HL-60/S4 (cell line): ENCODE measurements around the gene SLC7A10.
"Not testable (repeated sequence)": the region's sequence is repeated elsewhere in the genome, so short reads cannot be mapped to it uniquely, and the experiment has no call there.

ENCODE experiments used
- in situ Hi-C: fragments of 300-500 bp; cut with MboI; formaldehyde crosslinking; loops from 2 replicates; pipeline ENCODE4 v1.14.3; 2022; ENCODE audit warnings: low sequenced_read_pairs

The SLC7A10 gene

DNA sequence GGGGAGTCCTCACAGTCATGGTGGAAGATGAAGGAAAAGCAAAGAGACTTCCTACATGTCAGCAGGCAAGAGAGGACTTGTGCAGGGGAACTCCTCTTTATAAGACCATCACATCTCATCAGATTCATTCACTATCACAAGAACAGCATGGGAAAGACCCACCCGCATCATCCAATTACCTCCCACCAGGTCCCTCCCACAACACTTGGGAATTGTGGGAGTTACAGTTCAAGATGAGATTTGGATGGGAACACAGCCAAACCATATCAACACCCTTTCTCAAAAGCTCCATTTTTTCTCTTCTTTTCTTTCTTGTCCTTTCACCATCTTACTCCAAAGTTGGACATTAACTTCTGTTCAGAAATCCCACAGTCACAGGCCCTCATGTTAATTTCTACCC, 36.2 kb downstream of the SLC7A10 start:
- in situ Hi-C loops = no loop called here

DNA sequence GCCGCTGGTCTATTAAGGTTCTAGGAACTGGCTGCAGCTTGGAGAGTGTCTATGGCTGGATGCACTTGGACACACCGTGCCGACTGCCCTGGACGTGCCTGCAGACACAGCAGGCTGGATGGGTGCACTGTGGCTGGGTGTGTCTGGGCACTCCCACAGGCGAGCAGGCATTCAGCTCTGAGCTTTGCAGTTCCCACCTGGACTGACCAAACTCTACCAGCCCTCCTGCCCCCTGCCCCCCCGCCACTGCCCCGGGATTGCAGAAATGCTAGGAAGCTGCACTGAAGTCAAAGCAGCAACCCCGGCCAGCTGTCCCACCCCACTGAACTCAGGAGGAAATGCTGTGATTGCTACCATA, 38.5 kb downstream of the SLC7A10 start:
- in situ Hi-C loops = no loop called here

DNA sequence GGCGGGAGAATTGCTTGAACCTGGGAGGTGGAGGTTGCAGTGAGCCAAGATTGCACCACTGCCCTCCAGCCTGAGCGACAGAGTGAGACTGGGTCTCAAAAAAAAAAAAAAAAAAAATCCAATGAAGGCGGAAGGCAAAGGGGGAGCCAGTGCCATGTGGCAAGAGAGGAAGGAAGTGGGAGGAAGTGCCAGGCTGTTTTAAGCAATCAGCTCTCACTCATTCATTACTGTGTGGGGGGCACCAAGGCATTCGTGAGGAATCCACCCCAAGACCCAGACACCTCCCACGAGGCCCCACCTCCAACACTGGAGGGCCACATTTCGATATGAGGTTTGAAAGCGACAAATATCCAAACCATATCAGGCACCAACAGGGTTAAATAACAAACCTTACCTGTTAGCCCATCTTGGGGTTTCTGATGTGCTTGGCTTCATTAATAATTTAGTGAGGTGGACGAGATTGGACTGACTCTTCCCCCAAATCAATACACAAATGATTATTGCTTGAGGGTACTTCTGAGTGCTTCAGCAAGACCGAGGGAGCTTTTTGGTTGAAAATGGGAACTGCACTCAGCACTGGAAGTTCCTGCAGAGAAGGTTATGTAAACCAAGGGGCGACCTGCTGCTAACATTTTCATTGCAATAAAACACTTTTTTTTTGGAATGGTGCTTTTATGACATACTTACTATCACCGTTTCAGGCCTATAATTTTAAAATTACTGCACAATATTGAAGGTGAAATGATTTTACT, 39.0 kb downstream of the SLC7A10 start:
- in situ Hi-C loops = no loop called here

DNA sequence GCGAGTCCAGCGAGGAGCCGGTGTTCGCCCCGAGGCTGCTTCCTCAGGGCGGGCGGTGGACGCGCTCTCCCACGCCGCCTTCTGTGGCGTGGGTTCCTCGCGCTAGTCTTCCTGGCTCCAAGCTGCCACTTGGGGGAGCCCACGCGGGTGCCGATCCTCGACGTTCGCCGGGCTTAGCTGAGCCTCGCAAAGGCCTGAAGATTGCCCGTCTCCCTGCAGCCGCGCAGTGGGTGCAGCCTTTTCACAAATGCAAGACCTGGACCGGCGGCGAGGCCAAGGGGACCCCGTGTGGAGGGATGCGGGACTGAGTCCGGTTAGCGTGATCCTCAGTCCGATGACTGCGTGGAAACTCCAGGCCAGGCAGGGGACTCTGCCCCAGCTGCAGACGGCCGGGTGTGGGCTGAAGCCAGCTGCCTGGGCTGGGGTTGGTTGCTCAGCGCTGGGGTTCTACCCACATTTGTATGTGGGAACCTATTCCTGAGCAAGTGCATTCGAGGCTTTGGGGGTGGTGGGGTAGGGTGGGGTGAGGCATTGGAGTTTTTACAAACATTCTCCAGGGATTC, 48.2 kb downstream of the SLC7A10 start:
- in situ Hi-C loops = loop anchor here (5.0 kb wide), 1 partner anchor 35 kb away; no protein-coding TSS in a partner anchor

DNA sequence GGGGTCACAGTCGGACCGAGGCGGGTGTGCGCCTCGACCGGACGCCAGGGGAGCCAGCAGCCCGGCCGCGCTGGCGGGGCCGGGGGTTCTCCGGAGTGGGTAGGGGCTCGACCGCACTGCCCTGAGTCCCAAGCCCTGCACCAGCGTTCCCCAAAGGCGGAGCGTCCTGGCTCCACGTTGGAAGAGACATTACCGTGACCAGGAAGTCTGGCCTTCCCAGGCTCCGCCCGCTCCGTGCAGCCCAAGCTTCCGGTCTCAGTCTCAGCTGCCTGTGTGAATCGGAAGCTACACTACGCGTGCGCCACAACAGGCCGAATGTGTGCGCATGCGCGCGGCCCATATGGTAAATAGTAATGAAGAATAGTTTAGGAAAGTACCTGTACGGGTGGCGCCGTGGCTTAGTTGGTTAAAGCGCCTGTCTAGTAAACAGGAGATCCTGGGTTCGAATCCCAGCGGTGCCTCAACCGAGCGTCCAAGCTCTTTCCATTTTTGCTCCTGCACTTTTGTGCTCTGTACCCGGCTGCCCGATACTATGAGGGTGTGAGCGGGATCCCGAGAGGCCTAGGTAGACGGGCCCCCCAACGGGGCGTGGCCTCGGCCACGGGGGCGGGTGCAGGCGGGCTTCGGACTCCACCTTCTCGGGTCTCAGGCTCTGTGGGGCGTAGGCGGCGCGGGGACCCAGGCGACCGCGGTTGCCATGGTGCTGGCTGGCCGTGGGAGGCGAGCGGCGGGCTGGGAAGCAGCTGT, 48.8 kb downstream of the SLC7A10 start:
- in situ Hi-C loops = loop anchor here (5.0 kb wide), 1 partner anchor 35 kb away; no protein-coding TSS in a partner anchor

DNA sequence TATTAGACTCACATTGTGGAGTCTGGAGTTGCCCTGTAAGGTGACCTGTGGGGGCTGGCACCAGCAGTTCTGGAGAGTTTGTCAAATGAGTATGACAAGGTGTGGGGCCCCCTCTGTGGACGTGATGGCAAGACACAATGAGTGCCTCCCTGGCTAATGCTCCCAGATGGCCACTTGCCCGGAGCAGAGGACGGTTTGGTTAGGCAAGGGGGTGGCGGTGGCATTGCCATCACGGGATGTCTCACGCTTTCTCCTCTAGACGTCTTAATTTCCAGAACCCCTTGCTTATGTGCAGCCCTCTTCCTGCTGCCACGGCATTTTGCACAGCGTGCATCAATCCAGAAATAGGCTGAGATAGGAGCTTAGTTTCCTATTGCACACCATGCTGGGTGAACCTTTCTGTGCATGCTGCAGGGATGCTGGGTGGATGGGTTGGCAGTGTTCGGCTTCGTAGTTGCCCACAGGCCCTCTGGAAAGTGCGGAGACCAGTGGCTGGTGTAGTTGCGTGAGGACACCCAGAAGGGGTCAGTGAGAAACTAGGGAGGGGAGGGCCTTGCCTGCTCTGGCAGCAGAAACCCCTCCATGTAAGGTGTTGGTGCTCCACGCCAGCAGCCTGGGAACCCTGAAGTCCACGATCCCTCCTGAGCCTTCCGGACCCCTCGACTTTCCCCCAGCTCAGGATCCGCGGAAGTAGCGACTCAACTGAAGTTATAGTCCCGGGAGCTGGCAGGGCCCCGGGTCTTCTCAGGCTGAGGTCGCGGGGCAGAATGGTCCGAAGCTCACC, 49.6 kb downstream of the SLC7A10 start:
- in situ Hi-C loops = loop anchor here (5.0 kb wide), 1 partner anchor 34 kb away; no protein-coding TSS in a partner anchor

DNA sequence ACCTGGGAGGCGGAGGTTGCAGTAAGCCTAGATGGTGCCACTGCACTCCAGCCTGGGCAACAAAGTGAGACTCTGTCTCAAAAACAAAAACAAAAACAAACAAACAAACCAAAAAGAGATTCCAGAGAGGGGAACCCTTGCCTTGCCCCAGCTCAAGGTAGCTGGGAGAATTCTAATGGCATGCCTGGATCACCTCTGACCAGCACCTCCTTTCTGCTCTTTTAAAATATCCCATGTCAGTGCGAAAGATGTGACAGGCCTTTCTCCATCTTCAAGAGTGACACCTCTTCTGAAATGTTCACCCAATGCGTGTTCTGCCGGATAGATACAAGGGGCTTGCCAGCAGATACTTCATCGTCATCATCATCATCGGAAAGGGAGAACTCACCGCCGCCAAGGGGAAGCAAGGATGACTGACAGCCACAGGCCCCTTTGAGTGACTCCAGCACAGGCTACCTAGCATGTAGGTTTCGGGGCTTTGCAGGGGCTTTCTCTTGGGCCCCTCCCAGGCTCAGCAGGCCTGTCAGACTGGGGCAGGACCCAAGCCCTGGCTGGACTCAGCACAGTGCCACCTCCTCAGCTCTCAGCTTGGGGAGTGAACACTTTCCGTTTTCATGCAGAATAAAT, 50.4 kb downstream of the SLC7A10 start:
- in situ Hi-C loops = loop anchor here (5.0 kb wide), 1 partner anchor 33 kb away; no protein-coding TSS in a partner anchor

DNA sequence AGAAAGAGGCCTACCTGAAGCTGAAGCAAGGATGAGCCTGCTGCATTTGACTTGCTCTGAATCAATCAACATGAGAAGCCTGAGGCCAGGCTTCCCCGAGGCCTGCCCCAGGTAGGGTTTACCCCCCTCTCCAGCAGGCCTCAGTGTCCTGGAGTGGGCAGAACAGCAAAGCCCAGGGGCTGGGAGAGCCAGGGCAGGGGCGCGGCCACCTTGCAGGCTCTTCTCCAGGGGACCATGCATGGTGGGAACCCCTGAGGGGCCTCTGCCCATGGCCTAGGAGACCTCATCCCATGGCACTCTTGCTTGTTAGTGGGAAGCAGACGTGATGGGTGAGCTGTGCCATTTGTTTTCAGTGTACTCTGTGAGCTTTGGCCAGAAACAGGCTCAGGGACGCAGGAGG, 51.5 kb downstream of the SLC7A10 start:
- in situ Hi-C loops = no loop called here

DNA sequence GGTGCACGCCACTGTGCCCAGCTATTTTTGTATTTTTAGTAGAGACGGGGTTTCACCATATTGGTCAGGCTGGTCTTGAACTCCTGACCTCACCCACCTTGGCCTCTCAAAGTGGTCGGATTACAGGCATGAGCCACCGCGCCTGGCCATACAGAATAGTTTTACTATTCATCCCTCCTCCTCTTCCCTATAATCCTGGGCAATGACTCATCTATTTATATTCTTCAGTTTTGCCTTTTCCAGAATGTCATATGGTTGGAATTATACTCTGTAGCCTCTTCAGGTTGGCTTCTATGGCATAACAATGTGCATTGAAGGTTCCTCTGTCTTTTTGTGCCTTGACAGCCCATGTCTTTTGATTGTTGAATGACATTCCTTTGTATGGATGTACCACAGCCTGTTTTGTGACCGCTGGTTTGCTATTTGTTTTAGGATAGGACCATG, 53.7 kb downstream of the SLC7A10 start:
- in situ Hi-C loops = no loop called here

DNA sequence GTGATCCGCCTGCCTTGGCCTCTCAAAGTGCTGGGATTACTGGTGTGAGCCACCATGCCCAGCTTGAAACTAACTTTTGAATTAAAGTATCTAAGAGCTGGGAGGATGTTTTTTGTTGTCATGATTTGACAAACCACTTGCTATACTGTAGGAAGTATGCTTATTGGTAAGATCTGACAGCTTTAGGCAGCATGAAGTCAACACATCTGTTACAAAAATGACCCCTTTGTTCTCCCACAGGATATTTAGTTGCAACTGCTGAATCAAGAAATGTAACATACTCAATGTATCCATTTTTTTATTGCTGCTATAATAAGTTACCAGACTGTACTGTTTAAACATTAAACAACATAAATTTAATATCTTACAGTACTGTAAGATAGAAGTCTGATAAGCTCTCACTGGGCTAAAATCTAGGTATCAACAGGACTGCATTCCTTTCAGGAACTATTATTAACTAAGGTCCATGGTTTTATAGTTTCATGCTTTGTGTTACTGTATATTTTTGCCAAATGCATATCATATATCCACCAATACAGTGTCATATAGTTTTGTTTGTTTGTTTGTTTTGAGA, 54.3 kb downstream of the SLC7A10 start:
- in situ Hi-C loops = no loop called here

DNA sequence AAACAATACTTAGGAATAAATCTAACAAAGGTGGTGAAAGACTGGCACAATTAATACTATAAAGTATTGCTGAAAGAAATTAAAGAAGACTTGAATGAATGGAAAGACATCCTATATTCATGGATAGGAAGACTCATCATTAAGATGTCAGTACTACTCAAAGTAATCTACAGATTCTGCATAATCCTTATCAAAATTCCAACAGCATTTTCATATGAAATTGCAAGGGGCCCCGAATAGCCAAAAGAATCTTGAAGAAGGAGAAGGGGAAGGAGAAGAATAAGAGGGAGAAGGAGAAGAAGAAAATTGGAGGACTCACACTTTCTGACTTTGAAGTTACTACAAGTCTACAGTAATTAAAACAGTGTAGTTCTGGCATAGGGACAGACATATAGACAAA, 57.1 kb downstream of the SLC7A10 start:
- in situ Hi-C loops = no loop called here

DNA sequence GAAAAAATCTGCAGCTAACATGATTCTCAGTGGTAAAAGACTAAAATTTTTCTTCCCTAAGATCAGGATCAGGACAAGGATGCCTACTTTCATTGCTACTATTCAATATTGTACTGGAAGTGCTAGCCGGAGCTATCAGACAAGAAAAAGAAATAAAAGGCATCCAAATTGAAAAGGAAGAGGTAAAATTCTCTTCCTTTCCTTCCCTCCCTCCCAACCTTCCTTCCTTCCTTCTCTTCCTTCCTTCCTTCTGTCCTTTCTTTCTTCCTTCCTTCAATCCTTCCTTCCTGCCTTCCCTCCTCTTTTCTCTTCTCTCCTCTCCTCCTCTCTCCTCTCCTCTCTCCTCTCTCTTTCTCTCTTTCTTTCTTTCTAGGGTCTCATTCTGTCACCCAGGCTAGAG, 58.2 kb downstream of the SLC7A10 start:
- in situ Hi-C loops = no loop called here

DNA sequence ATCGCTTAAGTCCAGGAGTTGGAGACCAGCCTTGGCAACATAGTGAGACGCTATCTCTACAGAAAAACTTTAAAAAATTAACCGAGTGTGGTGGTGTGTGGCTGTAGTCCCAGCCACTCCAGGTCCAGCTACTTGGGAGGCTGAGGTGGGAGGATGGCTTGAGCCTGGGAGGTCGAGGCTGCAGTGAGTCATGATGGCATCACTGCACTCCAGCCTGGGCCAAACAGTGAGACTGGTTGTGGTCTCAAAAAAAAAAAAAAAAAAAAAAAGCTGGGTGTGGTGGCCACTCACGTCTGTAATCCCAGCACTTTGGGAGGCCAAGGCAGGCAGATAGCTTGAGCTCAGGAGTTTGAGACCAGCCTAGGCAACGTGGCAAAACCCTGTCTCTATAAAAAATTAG, 59.6 kb downstream of the SLC7A10 start:
- in situ Hi-C loops = not testable (repeated sequence)

DNA sequence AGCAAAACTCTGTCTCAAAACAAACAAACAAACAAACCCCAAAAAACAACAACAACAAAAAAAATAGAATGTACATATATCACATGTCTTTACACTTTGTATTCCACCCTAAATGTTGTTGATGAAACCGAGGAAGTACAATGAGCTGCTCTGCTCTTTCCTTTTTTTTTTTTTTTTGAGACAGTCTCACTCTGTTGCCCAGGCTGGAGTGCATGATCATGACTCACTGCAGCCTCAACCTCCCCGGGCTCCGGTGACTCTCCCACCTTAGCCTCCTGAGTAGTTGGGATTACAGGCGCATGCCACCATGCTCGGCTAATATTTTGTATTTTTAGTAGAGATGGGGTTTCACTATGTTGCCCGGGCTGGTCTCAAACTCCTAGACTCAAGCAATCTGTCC, 62.2 kb downstream of the SLC7A10 start:
- in situ Hi-C loops = no loop called here

DNA sequence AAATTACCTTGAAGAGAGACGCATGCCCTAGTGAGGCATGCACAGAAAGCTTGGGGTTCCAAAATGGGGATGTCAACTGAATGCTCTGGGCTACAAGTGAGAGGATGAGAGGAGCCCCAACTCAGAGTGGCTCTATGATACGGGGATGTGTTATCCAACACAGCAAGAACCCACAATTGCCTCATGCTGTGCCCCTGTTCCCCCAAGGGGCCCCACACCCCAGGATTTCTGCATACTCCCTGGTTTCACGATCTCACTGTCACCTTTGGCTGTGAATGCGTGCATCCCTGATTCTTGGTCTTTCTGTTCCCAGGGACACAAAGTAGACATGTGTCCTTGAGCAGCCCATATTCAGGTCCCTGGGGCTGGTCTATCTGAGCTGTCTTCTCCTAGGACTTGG, 64.4 kb downstream of the SLC7A10 start:
- in situ Hi-C loops = no loop called here

DNA sequence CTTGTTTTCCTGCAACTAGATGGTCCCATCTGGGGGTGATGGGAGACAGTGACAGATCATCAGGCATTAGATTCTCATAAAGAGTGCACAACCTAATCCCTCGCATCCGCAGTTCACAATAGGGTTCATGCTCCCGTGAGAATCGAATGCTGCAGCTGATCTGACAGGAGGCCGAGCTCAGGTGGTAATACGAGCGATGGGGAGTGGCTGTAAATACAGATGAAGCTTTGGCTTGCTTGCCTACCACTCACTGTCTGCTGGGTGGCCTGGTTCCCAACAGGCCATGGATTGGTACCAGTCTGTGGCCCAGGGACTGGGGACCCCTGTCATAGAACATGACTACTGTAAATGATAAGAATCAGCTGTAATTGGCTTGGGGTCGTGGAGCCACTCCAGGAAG, 65.8 kb downstream of the SLC7A10 start:
- in situ Hi-C loops = no loop called here

DNA sequence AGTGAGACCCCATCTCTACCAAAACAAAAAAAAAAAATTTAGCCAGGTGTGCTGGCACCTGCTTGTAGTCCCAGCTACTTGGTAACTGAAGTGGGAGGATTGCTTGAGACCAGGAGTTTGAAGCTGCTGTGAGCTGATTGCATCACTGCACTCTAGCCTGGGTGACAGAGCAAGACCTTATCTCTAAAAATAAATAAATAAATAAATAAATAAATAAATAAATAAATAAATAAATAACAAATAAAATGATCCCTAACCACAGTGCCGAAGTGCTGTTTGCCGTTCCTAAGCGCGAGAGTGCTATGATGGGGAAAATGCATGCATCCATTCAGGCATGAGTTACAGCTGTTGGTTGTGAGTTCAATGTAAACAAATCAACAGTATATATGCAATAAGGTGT, 66.5 kb downstream of the SLC7A10 start:
- in situ Hi-C loops = no loop called here
